Gastrocnemius medialis (tissue), 4 donors: Measurements from ENCODE around the gene FLG. TPM values are rescaled to one million over a fixed set of nuclear protein-coding genes. Genes with fewer than 3 reads are reported as not detected.
"Not testable (repeated sequence)": the region's sequence is repeated elsewhere in the genome, so short reads cannot be mapped to it uniquely, and the experiment has no call there.

Experiments
- ATAC-seq, 2 donors: fragments of 150-250 bp; one replicate each; pipeline ENCODE4 v1.9.1; 2016
- DNase-seq, 2 donors: peaks; one replicate each; pipeline ENCODE4 v3.0.0-alpha.2; 2019
- H3K27ac ChIP-seq, 4 donors: fragments of 200-600 bp; sonication (generic); 1 replicate in 1 of 4; 2 replicates in 3 of 4; pipeline ENCODE4 v1.5.1; 2016 to 2018; ENCODE audit warnings: mild to moderate bottlenecking in 2 of 4, moderate library complexity in 1 of 4
- H3K27me3 ChIP-seq, 3 donors: fragments of 200-600 bp; sonication (generic) in 2 of 3; 1 replicate in 1 of 3; 2 replicates in 2 of 3; pipeline versions ENCODE4 v1.5.1 to v1.6.0; 2016 to 2019; ENCODE audit warnings: mild to moderate bottlenecking in 1 of 3, moderate library complexity in 1 of 3
- H3K36me3 ChIP-seq, 2 donors: fragments of 200-600 bp; sonication (generic) in 1 of 2; one replicate each; pipeline ENCODE4 v1.5.1; 2017 to 2018
- H3K4me1 ChIP-seq, 2 donors: fragments of 200-600 bp; sonication (generic) in 1 of 2; one replicate each; pipeline ENCODE4 v1.5.1; 2016 to 2017; ENCODE audit warnings: mild to moderate bottlenecking in 2 of 2
- H3K4me3 ChIP-seq, 4 donors: fragments of 200-600 bp; sonication (generic) in 3 of 4; 1 replicate in 1 of 4; 2 replicates in 3 of 4; pipeline ENCODE4 v1.5.1; 2016 to 2019; ENCODE audit warnings: mild to moderate bottlenecking in 2 of 4
- H3K9me3 ChIP-seq, 3 donors: fragments of 200-600 bp; sonication (generic) in 2 of 3; 1 replicate in 1 of 3; 2 replicates in 2 of 3; pipeline ENCODE4 v1.5.1; 2016 to 2019
- CTCF ChIP-seq, 5 experiments: fragments of 450-650 bp in 3 of 5; fragments of 200-600 bp in 2 of 5; sonication (generic) in 2 of 5; IDR thresholded peaks in 4 of 5; conservative IDR thresholded peaks in 1 of 5; 1 replicate in 4 of 5; 2 replicates in 1 of 5; pipeline ENCODE4 v1.5.1; 2016 to 2019; ENCODE audit warnings: antibody characterized with exemption in 5 of 5, mild to moderate bottlenecking in 3 of 5, moderate library complexity in 3 of 5
- POLR2A ChIP-seq, 2 donors: fragments of 450-650 bp; IDR thresholded peaks; one replicate each; pipeline ENCODE4 v1.6.1; 2017; ENCODE audit warnings: antibody characterized with exemption in 2 of 2, mild to moderate bottlenecking in 2 of 2, moderate library complexity in 2 of 2
- in situ Hi-C, 4 donors: fragments of 200-750 bp; cut with MboI; loops; one replicate each; pipeline versions ENCODE4 v1.15.0 to v1.8.0; 2017; ENCODE audit warnings: low sequenced_read_pairs in 4 of 4
- intact Hi-C: fragments of 100-400 bp; cut with DNase I; formaldehyde crosslinking; loops from one replicate; pipeline ENCODE4 v1.15.1; 2023; ENCODE audit warnings: low total_unique reads
- total RNA-seq, 4 donors: library from RNA; depleted of rRNA; stranded (reverse); fragments of >200 nt; gene quantifications; one replicate each; pipeline versions ENCODE4 v1.1.0 to v1.2.3, GENCODE V29; 2016

FLG gene
- total RNA-seq, 4 donors from 2014 or later: not detected

GRCh38 chr1:152309955-152310354 lies 15.1 kb downstream of the FLG start:
- no peaks in the 10 kb centered on the region for H3K4me1 ChIP-seq
- ATAC-seq (no peak), DNase-seq (no peak)
- H3K4me3 ChIP-seq: no peak overlapping the region
- H3K27ac ChIP-seq: no peak overlapping the region
- no peaks in the 10 kb centered on the region for H3K36me3 ChIP-seq
- intact Hi-C loops: no loop called here
- H3K27me3 ChIP-seq: no peaks in the 10 kb centered on the region
- no peak for TF ChIP-seq POLR2A (IDR thresholded peaks at IDR 0.05)
- TF ChIP-seq CTCF (IDR thresholded peaks at IDR 0.05 in 4 of 5, conservative IDR thresholded peaks at IDR 0.05 in 1 of 5): no peak
- no peaks in the 10 kb centered on the region for H3K9me3 ChIP-seq
- in situ Hi-C loops: no loop called here

GRCh38 chr1:152309320-152309901 lies 15.6 kb downstream of the FLG start:
- DNase-seq, in situ Hi-C loops, H3K4me3 ChIP-seq, H3K4me1 ChIP-seq, H3K36me3 ChIP-seq, H3K27me3 ChIP-seq, ATAC-seq, H3K9me3 ChIP-seq, H3K27ac ChIP-seq, intact Hi-C loops: not testable (repeated sequence)

GRCh38 chr1:152308758-152309157 lies 16.3 kb downstream of the FLG start:
- DNase-seq, ATAC-seq, H3K4me3 ChIP-seq, H3K4me1 ChIP-seq, H3K27me3 ChIP-seq, H3K27ac ChIP-seq, H3K36me3 ChIP-seq, in situ Hi-C loops, intact Hi-C loops, H3K9me3 ChIP-seq: not testable (repeated sequence)

- in situ Hi-C loops, H3K4me3 ChIP-seq, H3K9me3 ChIP-seq, DNase-seq, H3K27me3 ChIP-seq, H3K4me1 ChIP-seq, intact Hi-C loops, H3K27ac ChIP-seq, H3K36me3 ChIP-seq, ATAC-seq: not testable (repeated sequence)
These were observed 17.1 kb downstream of the FLG start for GRCh38 chr1:152307970-152308369.

- H3K4me3 ChIP-seq, DNase-seq, in situ Hi-C loops: not testable (repeated sequence)
These were observed 18.9 kb downstream of the FLG start for GRCh38 chr1:152306123-152306522.

GRCh38 chr1:152304773-152305172 lies 20.3 kb downstream of the FLG start:
- H3K4me3 ChIP-seq, H3K27ac ChIP-seq, H3K27me3 ChIP-seq, H3K9me3 ChIP-seq, H3K4me1 ChIP-seq, in situ Hi-C loops, H3K36me3 ChIP-seq, intact Hi-C loops, ATAC-seq, DNase-seq: not testable (repeated sequence)

More at GRCh38 chr1:152306123-152306522, 18.9 kb downstream of the FLG start:
- H3K27ac ChIP-seq, H3K9me3 ChIP-seq, H3K27me3 ChIP-seq, H3K36me3 ChIP-seq, ATAC-seq, H3K4me1 ChIP-seq, intact Hi-C loops: not testable (repeated sequence)

GRCh38 chr1:152303139-152303872 lies 21.7 kb downstream of the FLG start:
- H3K27ac ChIP-seq, H3K9me3 ChIP-seq, H3K4me1 ChIP-seq, H3K4me3 ChIP-seq, in situ Hi-C loops, H3K27me3 ChIP-seq, ATAC-seq, DNase-seq, H3K36me3 ChIP-seq, intact Hi-C loops: not testable (repeated sequence)

GRCh38 chr1:152256394-152256793 lies 68.6 kb downstream of the FLG start:
- ATAC-seq: not testable (repeated sequence)

More at GRCh38 chr1:152256394-152256793, 68.6 kb downstream of the FLG start:
- H3K36me3 ChIP-seq, in situ Hi-C loops, DNase-seq, H3K27ac ChIP-seq, H3K4me1 ChIP-seq, intact Hi-C loops, H3K9me3 ChIP-seq, H3K27me3 ChIP-seq, H3K4me3 ChIP-seq: not testable (repeated sequence)

Other genes with a start within 250 kb of the FLG start
- gene TCHHL1, start 236.2 kb downstream of the FLG start, total RNA-seq: not detected
- under 1 TPM in 1 of 4 donors, not detected in 3; 0.13 TPM for gene TCHH, start 209.8 kb downstream of the FLG start, total RNA-seq
- gene RPTN, start 166.0 kb downstream of the FLG start, total RNA-seq: not detected
- gene HRNR, start 101.0 kb downstream of the FLG start, total RNA-seq: not detected
- gene FLG2, start 34.8 kb upstream of the FLG start, total RNA-seq: not detected
- gene CRNN, start 89.0 kb upstream of the FLG start, total RNA-seq: not detected
- gene LCE5A, start 185.6 kb upstream of the FLG start, total RNA-seq: not detected
- gene CRCT1, start 189.2 kb upstream of the FLG start, total RNA-seq: not detected
- gene LCE3E, start 241.5 kb upstream of the FLG start, total RNA-seq: not detected